GM18505 (cell line): ENCODE data around the gene AOX1.
"Not testable (repeated sequence)": the region's sequence is repeated elsewhere in the genome, so short reads cannot be mapped to it uniquely, and the experiment has no call there.

ENCODE experiments used
- ATAC-seq: cut with Tn5 transposase; IDR thresholded peaks from one replicate; pipeline ENCODE4 v1.9.1; 2021; ENCODE audit not compliant: unreplicated experiment
- POLR2A ChIP-seq: IDR thresholded peaks from 4 replicates; pipeline ENCODE4 v1.6.1; 2011; ENCODE audit warnings: borderline replicate concordance; ENCODE audit not compliant: insufficient read depth, insufficient read length; ENCODE audit errors: extremely low read depth

The AOX1 gene

DNA sequence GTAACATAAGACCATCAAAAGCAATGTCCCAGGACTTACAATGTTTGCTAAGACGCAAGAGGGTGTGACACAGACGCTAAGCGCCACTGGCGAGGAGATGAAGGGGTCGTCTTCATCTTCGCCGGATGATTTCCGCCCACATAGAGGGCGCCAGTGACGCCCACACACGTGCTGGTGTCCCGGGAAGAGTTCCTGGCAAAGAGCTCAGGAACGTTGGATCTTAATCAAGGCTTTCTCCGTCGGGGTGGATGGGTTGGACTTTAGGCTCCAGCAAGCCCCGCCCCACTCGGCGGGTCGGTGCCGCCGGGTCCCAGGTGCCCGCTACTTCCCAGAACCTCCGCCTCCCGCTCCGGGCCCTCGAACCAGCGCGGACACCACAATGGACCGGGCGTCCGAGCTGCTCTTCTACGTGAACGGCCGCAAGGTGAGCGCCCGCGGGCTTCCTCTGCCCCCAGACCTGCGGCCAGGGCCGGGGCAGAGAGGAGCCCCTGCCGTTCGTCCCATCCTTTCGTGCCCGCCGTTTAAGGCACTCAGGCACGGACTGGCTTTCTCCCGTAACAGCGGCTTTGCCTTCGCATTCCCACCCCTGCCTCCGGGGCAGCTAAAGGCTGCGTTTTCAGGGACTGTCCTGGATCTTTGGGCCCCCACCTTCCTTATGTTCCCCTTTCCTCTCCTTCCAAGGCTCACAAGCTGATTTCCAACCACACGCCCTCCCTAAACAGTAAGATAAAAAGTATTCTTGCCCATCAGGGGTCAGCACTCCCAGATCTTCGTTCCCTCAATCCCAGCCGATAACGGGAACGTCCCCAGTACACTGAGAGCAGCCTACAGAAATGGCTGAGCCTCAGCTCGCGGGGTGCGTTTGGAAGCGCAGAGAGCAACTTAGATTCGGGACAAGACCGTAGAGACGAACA, at the start of gene AOX1:
AOX1 (plus strand) TSS at position 285 of the 914 bp plus-strand sequence; CDS start at position 380, 95 bp downstream.
- ATAC-seq: no peak
- no peak for TF ChIP-seq POLR2A

DNA sequence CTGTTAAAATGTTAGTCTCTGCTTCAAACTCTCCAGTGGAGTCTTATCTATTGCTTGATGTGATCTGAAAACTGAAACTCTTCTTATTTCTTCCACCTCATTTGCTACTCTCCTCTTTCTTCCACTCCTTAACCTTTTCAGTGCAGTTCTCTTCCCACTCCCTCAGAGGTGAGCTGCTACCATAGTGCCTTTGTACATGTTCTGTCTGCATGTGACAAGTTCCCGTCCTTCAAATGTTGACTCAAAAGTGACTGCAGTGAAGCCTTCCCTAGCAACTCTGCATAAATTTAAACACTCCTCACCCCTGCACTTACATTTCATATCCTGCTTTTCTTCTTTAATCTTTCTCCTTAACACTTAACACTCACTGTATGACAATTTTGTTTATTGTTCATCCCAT, 47.7 kb upstream of the AOX1 start:
- no peak for ATAC-seq
- TF ChIP-seq POLR2A: no peak

DNA sequence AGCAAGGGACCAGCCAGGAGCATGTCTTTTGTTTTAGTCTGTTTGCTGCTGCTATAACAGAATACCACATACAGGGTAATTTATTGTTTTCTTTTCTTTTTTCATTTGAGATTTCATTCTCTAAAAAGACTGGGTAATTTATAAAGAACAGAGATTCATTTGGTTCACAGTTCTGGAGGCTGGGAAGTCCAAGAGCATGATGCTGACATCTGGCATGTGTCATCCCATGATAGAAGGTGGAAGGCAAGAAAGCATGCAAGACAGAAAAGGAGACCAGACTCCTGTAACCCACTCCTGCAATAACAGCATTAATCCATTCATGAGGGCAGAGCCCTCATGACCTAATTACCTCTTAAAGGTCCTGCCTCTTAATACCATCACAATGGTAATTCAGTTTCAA, 45.0 kb upstream of the AOX1 start:
- TF ChIP-seq POLR2A: no peak
- no peak for ATAC-seq

DNA sequence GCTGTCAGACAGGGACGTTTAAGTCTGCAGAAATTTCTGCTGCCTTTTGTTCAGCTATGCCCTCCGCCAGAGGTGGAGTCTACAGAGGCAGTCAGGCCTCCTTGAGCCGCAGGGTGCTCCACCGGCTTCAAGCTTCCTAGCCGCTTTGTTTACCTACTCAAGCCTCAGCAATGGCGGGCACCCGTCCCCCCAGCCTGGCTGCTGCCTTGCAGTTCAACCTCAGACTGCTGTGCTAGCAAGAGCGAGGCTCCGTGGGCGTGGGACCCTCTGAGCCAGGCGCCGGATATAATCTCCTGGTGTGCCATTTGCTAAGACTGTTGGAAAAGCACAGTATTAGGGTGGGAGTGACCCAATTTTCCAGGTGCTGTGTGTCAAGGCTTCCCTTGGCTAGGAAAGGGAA, 19.2 kb upstream of the AOX1 start:
- not testable (repeated sequence) for ATAC-seq

DNA sequence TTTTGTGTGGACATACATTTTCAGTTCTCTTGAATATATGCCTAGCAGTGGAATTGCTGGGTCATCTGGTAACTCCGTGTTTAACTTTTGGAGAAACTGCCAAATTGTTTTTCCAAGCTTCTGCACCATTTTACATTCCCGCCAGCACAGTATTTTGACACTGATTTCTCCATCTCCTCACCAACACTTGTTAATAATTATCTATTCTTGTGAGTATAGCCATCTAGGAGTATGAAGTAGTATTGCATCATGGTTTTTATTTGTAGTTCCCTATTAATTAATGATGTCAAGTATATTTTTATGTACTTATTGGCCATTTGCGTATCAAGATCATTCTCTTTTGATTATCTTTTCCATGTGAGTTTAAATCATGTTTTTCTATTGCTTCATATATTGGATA, 17.9 kb upstream of the AOX1 start:
- no peak for ATAC-seq
- no peak for TF ChIP-seq POLR2A

DNA sequence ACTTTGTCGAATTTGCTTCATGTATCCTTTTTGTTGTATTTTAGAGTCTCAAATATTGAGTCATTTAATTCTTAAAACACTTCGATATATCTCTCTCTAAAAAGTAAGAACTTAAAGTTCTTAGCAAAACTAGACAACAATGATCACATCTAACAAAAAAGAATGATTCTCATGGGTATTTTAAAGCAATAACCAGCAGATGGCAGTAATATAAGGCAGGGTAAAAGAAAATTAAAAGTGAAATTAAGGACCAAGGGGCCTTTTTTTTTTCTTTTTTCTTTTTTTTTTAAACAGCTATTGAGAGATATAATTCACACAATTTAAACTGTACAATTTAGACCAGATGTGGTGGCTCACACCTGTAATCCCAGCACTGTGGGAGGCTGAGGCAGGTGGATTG, 9.9 kb upstream of the AOX1 start:
- no peak for TF ChIP-seq POLR2A
- no peak for ATAC-seq

DNA sequence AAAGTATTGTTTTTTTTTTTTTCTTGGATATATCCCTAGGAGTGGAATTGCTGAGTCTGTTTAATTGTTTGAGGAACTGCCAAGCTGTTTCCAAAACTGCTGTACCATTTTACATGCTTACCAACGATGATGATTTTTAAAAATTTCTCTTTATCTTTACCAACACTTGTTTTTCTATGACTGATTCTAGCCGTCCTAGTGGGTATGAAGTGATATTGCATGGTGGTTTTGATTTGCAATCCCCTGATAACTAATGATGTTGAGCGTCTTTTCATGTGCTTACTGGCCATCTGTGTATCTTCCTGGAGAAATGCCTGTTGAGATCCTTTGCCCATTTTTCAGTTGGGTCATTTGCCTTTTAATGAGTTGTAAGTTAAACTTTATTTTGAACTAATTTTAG, 8.8 kb upstream of the AOX1 start:
- no peak for ATAC-seq
- TF ChIP-seq POLR2A: no peak

DNA sequence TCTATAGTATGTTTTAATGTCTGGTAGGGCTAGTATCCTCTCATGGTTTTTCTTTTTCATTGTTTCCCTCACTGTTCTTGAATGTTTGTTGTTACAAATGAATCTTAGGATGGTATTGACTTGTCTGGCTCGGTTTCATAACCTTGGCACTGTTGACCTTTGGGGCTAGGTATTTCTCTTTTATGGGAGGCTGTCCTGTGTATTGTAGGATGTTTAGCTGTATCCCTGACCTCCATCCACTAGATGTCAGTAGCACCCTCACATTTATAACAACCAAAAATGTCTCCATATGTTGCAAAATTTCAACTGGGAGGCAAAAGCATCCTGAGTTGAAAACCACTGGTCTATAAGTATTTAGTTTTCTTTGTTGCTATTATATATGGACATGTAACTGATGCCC, 7.0 kb upstream of the AOX1 start:
- no peak for TF ChIP-seq POLR2A
- no peak for ATAC-seq

DNA sequence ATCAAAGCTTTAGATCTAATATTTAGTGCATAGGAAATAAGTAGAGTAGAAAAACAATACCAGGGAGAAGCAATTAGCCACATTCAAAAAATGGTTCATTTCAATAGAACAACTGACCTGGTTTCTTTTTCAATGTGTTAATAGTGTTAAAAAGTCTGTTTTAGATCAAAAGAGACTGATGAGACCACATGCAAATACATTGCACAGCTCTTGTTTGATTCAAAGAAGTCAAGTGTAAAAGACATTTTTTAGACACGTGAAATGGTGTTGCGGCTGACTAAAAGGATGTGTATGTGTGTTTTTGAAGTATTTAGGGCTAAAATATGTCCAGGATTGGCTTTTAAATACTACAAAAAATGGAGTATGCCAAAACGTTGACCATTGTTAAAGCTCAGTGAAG, 1.2 kb upstream of the AOX1 start:
- ATAC-seq: no peak
- no peak for TF ChIP-seq POLR2A

DNA sequence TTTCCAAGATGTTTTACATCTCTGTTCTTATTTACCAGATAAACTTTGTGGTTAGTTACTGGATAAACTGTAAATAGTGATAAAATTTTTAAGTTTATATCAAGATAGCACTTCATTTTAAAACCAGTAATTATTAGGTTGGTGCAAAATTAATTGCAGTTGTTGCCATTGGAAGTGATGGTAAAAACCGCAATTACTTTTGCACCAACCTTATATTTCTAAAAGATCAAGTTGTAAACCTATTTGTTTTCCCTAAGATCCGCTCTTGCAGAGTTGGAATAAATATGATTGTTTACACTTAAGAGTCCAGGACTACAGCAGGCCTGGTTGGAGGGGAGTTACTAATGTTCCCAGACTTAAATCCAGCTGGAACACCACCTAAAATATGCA, 479 bp upstream of the AOX1 start:
- no peak for TF ChIP-seq POLR2A
- no peak for ATAC-seq

DNA sequence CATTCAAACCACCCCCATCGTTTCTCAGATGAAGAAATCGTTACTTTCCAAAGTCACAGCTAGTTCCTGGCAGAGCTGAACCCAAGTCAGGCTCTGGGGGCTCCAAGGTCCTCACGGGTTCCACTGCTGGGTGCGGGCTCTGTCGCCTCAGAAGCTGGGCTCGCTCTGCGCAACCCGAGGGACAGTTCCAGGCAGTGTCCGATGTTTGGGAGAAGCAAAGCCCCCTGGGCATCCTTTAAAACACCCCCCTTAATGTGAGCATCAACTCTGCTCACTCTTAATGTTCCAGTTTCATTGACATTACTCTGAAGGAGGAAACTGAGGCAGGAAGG, 796 bp downstream of the AOX1 start:
- TF ChIP-seq POLR2A: no peak
- ATAC-seq: no peak

DNA sequence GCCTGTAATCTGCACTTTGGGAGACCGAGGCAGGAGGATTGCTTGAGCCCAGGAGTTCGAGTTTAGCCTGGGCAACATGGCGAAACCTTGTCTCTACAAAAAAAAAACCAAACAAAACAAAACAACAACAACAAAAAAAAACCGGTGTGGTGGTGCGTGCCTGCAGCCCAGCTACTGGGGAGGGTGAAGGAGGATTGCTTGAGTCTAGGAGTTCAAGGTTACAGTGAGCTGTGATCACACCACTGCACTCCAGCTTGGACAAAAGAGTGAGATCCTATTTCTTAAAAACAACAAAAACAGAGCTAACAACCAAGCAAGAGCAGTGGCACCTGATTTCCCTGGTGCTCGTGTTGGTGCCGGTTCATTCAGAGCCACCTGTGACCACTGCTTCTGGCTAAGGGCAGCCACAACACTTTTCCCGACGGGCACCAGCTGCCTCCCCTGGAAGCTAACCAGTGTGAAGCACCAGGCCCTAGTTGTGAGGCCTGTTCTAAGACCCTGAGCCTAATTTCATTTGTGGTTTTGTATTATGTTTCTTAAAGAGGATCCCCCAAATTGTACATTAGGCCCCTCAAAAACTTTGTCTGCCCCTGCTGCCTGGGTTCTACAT, 1.3 kb downstream of the AOX1 start:
- ATAC-seq: no peak
- no peak for TF ChIP-seq POLR2A

DNA sequence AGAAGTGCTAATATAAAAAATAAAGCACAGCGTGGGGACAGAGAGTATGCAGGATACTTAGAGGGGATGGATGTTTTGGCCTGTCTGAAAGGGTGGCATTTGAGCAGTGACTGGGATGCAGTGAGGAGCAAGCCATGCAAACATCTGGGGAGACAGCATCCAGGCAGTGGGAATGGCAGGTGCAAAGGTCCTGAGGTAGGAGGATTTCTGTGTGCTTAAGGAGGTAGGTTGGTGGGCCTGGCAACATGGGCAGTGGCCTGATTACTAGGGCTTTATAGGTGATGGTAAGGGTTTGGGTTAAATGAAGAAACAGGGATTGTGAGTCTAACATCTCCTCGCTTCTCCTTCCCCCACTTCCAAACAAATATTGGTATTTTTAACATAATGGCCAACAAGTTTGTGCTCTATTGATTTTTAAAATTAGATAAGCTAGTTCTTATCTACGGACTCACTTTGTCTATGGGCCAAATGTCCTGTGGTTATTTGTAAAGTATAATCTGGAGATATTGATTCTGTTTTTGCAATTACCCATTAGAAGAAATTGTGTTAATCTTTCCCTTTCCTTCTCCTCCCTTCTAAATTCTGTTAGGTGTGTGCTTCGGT, 2.4 kb downstream of the AOX1 start:
- ATAC-seq: no peak
- TF ChIP-seq POLR2A: no peak

DNA sequence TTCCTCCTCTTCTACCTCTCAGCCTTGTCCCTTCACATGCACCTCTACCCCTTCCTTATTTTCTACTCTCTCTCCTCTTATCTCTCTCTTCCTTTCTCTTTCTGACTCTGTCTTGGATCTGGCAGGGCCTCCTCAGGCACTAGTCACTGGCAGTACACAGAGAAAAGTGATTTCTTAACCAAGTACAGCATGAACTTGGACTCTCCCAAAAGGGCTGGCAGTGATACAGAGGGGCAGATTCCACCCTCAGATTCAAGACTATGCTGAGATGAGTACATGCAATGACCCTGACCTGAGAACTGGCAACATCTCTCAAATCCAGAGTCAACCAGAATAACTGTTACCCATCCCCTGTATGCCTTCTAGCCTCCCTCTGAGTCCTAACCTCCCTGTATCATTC, 4.3 kb downstream of the AOX1 start:
- TF ChIP-seq POLR2A: no peak
- ATAC-seq: no peak
